KOPT-K1 (cell line): ENCODE data around the gene SMG5.

Source experiments
- H3K27ac ChIP-seq: fragments of 200-600 bp; sonication (generic); 2 replicates; pipeline ENCODE4 v1.5.1; 2016; ENCODE audit warnings: antibody characterized with exemption, mild to moderate bottlenecking, low read depth, low read length; ENCODE audit not compliant: poor library complexity, severe bottlenecking
- H3K36me3 ChIP-seq: fragments of 200-600 bp; sonication (generic); 2 replicates; pipeline ENCODE4 v1.5.1; 2017; ENCODE audit warnings: antibody characterized with exemption, mild to moderate bottlenecking, low read length, moderate library complexity; ENCODE audit not compliant: insufficient read depth
- H3K9me3 ChIP-seq: fragments of 200-600 bp; sonication (generic); 2 replicates; pipeline ENCODE4 v1.5.1; 2017; ENCODE audit warnings: antibody characterized with exemption, low read length, mild to moderate bottlenecking; ENCODE audit not compliant: insufficient read depth, poor library complexity, severe bottlenecking

SMG5 gene

DNA sequence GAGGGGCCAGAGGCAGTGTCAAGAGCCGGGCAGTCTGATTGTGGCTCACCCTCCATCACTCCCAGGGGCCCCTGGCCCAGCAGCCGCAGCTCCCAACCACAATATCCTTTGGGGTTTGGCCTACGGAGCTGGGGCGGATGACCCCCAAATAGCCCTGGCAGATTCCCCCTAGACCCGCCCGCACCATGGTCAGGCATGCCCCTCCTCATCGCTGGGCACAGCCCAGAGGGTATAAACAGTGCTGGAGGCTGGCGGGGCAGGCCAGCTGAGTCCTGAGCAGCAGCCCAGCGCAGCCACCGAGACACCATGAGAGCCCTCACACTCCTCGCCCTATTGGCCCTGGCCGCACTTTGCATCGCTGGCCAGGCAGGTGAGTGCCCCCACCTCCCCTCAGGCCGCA lies 40.7 kb downstream of the SMG5 start, which contains the start of gene BGLAP:
TSS of gene BGLAP (plus strand) at position 259 of the 400 bp plus-strand sequence. CDS start at position 307, 48 bp downstream.
- H3K9me3 ChIP-seq, result no peaks in the 10 kb centered on the region
- H3K36me3 ChIP-seq, result peaks cover 43% of the 10 kb centered on the region
- H3K27ac ChIP-seq, result no peak within 1 kb of the TSS

GRCh38 chr1:156241311-156241811 lies 41.3 kb downstream of the SMG5 start:
- H3K9me3 ChIP-seq, result no peaks in the 10 kb centered on the region
- H3K27ac ChIP-seq, result no peak overlapping the region
- peaks cover 49% of the 10 kb centered on the region for H3K36me3 ChIP-seq

GRCh38 chr1:156238248-156238647 lies 44.4 kb downstream of the SMG5 start:
- Histone ChIP-seq H3K36me3 (peaks cover 64% of the 10 kb centered on the region), H3K27ac (no peak overlapping the region), H3K9me3 (no peaks in the 10 kb centered on the region)

GRCh38 chr1:156236164-156236563 lies 46.5 kb downstream of the SMG5 start:
- Histone ChIP-seq H3K36me3 (peaks cover 74% of the 10 kb centered on the region), H3K27ac (no peak overlapping the region), H3K9me3 (no peaks in the 10 kb centered on the region)

DNA sequence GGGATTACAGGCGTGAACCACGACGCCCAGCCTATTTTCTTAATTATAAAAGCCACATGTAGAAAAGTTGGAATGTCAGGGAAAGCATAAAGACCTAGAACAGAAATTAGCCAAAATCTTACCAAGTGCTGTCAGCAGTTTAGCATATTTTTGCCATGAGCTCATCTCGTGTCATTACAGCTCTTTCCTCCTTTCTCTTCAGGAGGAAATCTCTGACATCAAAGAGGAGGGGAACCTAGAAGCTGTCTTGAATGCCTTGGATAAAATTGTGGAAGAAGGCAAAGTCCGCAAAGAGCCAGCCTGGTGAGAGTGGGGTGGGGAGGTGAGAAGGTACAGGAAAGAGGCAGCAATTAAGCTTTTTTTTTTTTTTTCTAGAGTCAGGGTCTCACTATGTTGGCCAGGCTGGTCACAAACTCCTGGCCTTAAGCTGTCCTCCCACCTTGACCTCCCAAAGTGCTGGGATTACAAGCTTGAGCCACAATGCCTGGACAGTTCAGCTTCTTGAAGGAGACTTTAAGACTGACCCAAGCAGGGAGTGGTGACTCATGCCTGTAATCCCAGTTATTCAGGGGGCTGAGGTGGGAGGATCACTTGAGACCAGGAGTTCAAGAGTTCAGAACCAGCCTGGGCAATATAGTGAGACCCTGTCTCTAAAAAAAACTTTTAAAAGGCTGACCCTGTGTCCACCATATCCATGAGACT lies 49.0 kb downstream of the SMG5 start:
- no peak overlapping the region for H3K27ac ChIP-seq
- no peaks in the 10 kb centered on the region for H3K9me3 ChIP-seq
- peaks cover 69% of the 10 kb centered on the region for H3K36me3 ChIP-seq

DNA sequence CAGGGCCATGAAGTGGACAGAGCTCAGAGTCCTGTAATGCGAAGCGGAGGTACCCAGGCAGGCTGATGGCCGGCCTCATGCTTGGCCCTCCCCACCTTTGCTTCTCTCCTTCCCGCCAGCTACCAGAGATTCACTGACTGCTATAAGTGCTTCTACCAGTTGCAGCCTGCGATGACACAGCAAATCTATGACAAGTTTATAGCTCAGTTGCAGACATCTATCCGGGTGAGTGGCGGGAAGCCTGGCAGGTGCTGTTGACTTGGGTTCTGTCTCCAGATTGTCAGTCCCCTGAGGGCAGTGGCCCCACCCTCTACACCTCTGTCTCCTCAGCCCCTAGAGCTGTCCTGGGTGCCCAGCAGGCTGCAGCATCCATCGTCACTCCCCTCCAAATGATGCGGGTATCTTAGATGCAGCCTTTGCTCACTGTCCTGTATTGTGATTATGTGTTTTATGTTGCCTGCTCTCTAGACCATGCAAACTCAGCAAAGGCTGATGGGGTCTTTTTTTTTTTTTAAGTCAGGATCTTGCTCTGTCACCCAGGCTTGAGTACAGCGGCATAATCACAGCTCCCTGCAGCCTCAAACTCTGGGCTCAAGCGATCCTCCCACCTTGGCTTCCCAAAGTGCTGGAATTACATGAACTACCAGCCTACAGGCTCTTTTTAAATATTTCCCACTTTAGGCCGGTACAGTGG lies 50.3 kb downstream of the SMG5 start:
- H3K9me3 ChIP-seq, result no peaks in the 10 kb centered on the region
- H3K27ac ChIP-seq, result no peak overlapping the region
- peaks cover 63% of the 10 kb centered on the region for H3K36me3 ChIP-seq

DNA sequence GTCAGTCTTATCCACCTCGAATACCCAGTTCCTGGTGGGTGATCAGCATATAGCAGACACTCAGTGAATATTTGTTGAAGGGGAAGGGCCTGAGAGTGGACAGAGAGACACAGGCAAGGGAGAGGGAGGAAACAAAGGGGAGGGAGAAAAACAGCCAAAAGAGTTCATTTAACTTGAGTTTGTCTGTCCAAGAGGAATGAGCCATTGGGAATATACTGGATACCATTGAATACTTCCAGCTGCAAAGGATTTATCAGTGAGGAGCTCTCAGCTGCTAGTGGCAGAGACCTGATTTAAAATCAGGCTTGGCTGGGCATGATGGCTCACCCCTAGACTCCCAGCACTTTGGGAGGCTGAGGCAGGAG lies 52.2 kb downstream of the SMG5 start:
- no peak overlapping the region for H3K27ac ChIP-seq
- peaks cover 52% of the 10 kb centered on the region for H3K36me3 ChIP-seq
- H3K9me3 ChIP-seq, result no peaks in the 10 kb centered on the region

GRCh38 chr1:156229809-156230472 lies 52.7 kb downstream of the SMG5 start:
- Histone ChIP-seq H3K36me3 (peaks cover 51% of the 10 kb centered on the region), H3K9me3 (no peaks in the 10 kb centered on the region), H3K27ac (no peak overlapping the region)

- no peaks in the 10 kb centered on the region for H3K9me3 ChIP-seq
- no peak overlapping the region for H3K27ac ChIP-seq
- H3K36me3 ChIP-seq, result peaks cover 47% of the 10 kb centered on the region
These were observed 54.1 kb downstream of the SMG5 start for GRCh38 chr1:156228501-156228900.

DNA sequence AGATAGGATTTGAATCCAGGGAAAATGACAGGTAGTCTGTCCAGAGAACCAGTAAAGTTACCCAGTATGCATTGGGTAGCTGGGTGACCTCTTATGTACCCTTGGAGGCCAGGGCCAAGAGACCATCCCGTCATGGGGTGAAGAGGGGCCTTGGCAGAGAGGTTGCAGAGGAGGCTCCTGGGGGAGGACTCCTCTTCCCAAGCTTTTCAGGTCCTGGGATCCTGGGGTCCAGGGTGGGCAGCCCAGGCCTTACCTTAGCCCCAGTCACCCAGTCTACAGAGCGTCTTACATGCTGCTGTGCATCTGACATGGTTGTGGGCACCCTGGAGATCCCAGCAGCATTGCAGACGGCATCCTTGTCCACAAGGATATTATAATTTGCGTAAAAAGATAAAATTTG lies 55.8 kb downstream of the SMG5 start:
- Histone ChIP-seq H3K9me3 (no peaks in the 10 kb centered on the region), H3K36me3 (peaks cover 54% of the 10 kb centered on the region), H3K27ac (no peak overlapping the region)

- Histone ChIP-seq H3K27ac (no peak overlapping the region), H3K36me3 (peaks cover 59% of the 10 kb centered on the region), H3K9me3 (no peaks in the 10 kb centered on the region)
These were observed 56.5 kb downstream of the SMG5 start for GRCh38 chr1:156226116-156226538.

DNA sequence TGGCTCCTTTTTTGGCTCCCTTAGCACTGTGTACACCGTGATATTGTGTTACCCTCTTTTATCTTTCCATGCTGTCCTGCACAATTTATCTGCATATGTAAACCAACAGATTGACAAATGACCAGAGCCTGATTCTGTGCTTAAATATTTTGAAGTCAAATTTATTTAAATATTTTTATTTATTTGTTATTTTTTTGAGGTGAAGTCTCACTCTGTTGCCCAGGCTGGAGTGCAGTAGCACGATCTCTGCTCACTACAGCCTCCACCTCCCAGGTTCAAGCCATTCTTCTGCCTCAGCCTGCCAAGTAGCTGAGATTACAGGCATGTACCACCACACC lies 57.0 kb downstream of the SMG5 start:
- no peak overlapping the region for H3K27ac ChIP-seq
- peaks cover 64% of the 10 kb centered on the region for H3K36me3 ChIP-seq
- H3K9me3 ChIP-seq, result no peaks in the 10 kb centered on the region

DNA sequence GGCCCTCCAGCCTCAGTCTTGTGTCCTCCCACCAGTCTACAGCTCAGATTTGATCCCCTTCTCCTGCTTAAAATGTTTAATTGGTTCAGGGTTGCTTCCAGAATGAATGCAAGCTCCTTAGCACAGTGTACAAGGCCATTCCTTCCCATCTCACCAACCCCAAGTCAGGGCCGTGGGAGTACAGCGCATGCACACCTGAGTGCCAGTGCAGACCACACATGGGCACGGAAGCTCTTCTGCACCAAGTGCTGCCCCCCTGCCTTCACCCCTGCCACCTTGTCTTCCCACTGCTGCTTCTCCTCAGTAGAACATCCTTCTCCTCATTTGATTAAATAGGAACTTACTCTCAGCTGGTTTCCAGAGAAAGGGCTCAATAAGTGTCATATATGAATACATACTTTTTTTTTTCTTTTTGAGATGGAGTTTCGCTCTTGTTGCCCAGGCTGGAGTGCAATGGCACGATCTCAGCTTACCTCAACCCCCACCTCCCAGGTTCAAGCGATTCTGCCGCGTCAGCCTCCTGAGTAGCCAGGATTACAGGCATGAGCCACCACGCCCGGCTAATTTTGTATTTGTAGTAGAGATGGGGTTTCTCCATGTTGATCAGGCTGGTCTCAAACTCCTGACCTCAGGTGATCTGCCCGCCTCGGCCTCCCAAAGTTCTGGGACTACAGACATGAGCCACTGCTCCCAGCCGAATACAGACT lies 60.5 kb downstream of the SMG5 start:
- Histone ChIP-seq H3K27ac (no peak overlapping the region), H3K36me3 (peaks cover 49% of the 10 kb centered on the region), H3K9me3 (no peaks in the 10 kb centered on the region)

- Histone ChIP-seq H3K36me3 (peaks cover 43% of the 10 kb centered on the region), H3K9me3 (peaks cover 6% of the 10 kb centered on the region), H3K27ac (no peak overlapping the region)
These were observed 62.4 kb downstream of the SMG5 start for GRCh38 chr1:156220226-156220625.

- peak overlapping the region; percentile 34 for H3K27ac ChIP-seq
- H3K36me3 ChIP-seq, result peaks cover 33% of the 10 kb centered on the region
- H3K9me3 ChIP-seq, result peaks cover 6% of the 10 kb centered on the region
These were observed 64.8 kb downstream of the SMG5 start for GRCh38 chr1:156217871-156218270.
